K562 treated with DMSO at 1 percent for 4 hours (cell line): ENCODE results near the gene RXYLT1. TPM values are rescaled to one million over a fixed set of nuclear protein-coding genes. Genes with fewer than 3 reads are reported as not detected.

Experiments
- total RNA-seq: library from RNA; unstranded; fragments of 300-600 nt; gene quantifications from 2 replicates; pipeline ENCODE4 v1.2.3, GENCODE V29; 2022; ENCODE audit not compliant: insufficient read depth

RXYLT1 gene
- 11.3 and 12.0 TPM in 2 replicates for total RNA-seq

GRCh38 chr12:63779498-63780481, at the start of gene RXYLT1:
TSS of gene RXYLT1 (plus strand) at chr12:63779909. CDS start at chr12:63779961, 52 bp downstream.

GRCh38 chr12:63844391-63845341, 65.0 kb downstream of the RXYLT1 start, which contains the start of gene SRGAP1:
TSS of gene SRGAP1 (plus strand) at chr12:63844700. CDS start at chr12:63844817, 117 bp downstream.

Other genes starting within 250 kb of the RXYLT1 start
- gene DPY19L2, start 111.4 kb upstream of the RXYLT1 start, total RNA-seq: not detected in 2 replicates
- not detected in 2 replicates for gene SRGAP1, start 64.8 kb downstream of the RXYLT1 start, total RNA-seq